Stimulated activated CD8-positive, alpha-beta memory T cell treated with anti-CD3 and anti-CD28 coated beads, Interleukin-12 subunit alpha, Interleukin-12 subunit beta, amount 100 ng/mL, for 24 hours (primary cell): Measurements from ENCODE around the gene MTM1.

Experiments used
- DNase-seq: peaks from one replicate; pipeline ENCODE4 v3.0.0-alpha.2; 2020; ENCODE audit errors: extremely low read depth

Gene MTM1

GRCh38 chrX:150568320-150569154 lies at the start of gene MTM1:
TSS of gene MTM1 (plus strand) at chrX:150568621. CDS start at chrX:150592615, 23,994 bp downstream.
- DNase-seq: peak; percentile 69

DNA sequence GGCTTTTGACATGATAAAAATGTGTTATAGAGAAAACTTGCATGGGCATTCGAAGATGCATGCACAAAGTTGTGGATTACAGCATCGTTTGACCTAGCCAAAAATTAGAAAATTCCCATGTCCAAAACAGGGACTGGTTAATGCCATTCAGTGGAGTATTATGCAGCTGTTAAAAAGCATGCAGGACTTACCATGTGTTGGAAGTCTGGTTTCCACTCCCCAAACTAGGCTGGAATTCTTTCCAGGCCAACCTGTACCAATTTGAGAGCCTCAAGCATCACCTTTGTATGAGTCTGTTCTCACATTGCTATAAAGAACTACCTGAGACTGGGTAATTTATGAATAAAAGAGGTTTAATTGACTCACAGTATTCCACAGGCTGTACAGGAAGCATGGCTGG lies 45.9 kb upstream of the MTM1 start:
- DNase-seq: no peak

DNA sequence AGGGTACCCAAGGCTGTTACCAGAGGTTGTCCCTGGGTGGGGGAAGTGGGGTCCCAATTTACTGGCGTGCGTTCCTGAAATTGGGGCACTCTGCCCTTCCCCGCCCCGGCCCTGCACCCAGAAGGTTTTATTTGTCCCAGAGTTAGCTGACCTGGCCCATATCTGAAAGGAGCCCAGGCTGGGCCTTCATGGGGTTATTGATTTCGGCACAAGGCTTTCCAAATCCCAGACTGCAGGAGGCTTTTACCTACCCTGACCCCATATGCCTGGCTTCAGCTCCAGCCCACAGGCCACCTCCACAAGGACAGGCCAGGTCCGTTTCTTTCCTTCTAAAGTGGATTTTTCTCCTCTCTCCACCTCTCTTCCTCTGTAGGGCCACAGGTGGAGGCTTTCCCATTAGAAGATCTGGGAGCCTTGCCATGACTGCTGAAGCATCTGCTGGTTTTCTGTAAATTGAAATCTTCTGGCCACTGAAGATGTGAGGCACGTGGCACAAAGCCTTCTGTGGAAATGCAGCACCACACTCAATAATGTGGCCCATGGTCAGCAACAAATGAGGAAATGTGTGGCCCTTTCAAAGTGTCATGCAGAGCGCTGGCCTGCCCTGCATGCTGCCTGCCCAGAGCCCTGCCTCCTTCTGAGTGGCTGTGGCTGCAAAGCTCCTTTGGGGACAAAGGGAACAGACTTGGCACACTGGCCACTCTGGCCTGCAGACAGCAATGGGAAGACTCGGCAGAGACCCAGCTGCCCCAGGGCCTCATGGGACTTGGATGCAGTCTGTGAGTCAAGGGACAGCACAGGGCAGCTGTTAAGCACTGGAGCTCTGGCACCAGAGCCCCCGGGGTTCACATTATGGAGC lies 43.1 kb upstream of the MTM1 start:
- DNase-seq: no peak

DNA sequence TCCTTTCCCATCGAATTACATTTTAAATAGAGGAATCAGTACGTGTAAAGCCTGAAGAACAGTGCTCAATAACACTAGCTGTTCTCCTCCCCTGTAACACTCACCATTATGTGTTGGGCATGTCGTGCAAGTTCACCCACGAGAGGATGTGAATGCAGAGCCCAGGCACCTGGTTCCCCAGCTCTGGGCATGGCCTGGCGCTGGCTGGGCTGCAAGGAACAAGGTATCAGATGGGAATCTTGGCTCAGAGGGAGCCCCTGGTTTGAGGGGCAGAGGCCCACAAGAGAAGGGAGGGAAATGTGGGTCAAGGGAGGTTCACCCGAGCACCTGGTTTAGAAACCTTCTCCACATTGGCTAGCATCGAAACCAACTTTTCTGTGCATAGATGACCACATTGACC lies 41.7 kb upstream of the MTM1 start:
- DNase-seq: no peak

GRCh38 chrX:150527108-150527507 lies 41.3 kb upstream of the MTM1 start:
- DNase-seq: no peak

GRCh38 chrX:150529587-150529986 lies 38.8 kb upstream of the MTM1 start:
- DNase-seq: no peak

- no peak for DNase-seq
Measured at GRCh38 chrX:150530821-150531220, 37.6 kb upstream of the MTM1 start.

DNA sequence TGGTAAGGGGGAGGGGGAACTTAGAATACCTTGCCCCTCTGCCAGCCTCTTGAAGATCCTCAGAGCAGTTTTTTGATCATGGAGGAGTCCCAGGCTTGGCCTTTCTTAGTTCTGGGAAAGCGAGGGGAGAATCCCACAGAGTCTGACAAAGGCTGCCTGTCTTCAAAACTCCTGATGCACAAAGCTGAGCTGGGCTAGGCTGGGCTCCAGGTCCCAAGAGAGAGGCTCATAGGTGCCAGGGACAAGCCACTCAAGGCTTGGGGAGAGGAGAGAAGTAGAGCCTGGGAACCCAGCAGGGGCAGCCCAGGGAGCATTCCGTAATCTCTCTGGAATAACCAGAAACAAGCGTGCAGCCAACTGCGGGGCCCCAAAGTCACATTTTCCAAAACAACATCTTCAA lies 37.0 kb upstream of the MTM1 start:
- DNase-seq: no peak

GRCh38 chrX:150533863-150534262 lies 34.6 kb upstream of the MTM1 start:
- DNase-seq: no peak

DNA sequence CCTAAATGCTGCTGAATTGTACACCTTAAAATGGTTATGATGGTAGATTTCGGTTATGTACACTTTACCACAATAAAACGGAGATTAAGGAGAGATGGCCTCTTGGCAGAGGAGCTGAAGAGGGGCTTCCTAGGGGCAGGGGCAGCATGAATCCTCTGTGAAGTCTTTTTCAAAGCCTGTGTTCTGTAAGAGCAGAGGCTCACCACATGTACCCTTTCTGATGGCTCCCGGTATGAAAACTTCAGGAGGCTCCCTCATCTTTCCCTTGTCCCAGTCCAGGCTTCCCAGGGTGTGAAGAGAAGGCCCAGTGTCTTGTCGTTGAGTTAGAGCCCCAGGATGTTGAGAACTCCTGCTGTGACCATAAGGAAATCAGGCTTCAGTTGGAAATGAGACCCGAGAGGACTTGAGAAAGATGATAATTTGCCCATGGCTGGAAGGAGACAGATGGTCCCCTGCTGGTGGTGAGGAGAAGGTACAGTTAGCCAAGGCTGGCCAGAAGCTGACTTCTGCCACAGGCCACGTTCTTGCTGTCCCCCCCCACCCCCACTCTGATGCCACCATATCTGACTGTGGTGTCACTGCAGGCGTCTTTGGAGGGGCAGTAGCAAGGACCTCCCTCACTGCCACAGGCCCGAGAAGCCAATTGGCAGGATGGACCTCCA lies 31.8 kb upstream of the MTM1 start:
- no peak for DNase-seq

DNA sequence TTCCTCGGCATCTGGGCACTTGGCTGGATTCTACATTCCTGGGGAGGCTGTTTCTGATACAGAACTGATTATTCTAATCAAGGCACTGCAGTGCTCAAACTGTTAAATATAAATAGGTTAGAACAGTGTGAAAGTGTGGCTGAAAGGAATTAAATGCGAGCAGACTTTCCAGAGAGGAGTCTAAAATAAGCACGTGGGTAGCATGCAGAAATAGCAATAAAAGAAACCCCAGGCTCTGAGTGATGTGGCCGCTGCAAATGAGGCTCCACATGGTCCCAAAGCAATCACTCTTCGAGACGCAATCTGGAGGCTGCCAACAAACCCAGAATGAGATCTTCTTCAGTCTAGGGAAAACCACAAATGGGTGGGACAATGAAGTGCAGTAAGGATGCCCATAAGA lies 30.6 kb upstream of the MTM1 start:
- no peak for DNase-seq

DNA sequence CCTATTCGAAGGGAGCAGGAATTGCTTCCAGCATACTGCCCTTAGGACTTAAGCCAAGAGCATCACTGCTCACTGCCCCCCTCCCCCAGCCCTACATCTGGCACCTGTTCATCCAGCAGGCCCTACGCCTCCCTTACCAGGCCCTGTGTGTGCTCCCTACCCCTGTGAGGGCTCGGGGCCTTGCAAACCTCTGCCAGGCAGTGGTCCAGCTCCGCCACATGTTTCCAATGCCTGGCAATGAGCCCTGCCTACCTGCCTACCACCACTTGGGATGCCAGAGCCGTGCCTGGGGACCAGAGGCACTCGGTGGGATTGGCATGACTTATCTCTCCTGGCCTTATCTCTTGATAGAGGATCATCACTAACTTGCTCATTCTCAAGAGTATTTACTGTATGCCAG lies 27.5 kb upstream of the MTM1 start:
- no peak for DNase-seq

DNA sequence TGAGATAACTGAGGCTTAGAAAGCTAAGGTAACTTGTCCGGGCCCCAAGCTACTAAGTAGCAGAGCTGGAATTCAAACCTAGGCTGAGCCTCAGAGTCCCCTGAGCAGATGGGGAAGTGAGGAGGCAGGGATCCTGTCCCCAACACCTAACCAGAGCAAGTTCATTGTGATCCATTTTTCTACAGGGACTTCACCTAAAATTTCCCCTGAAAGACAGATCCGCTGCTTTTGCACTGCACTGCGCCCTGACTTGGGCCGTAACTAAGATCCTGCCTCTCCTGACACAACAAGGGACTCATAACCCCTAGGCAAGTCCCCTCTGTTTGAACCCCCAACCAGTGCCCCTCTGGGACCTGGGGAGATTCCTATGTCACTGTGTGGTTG lies 25.6 kb upstream of the MTM1 start:
- no peak for DNase-seq

- DNase-seq: no peak
Measured at GRCh38 chrX:150543230-150544155, 24.9 kb upstream of the MTM1 start.

DNA sequence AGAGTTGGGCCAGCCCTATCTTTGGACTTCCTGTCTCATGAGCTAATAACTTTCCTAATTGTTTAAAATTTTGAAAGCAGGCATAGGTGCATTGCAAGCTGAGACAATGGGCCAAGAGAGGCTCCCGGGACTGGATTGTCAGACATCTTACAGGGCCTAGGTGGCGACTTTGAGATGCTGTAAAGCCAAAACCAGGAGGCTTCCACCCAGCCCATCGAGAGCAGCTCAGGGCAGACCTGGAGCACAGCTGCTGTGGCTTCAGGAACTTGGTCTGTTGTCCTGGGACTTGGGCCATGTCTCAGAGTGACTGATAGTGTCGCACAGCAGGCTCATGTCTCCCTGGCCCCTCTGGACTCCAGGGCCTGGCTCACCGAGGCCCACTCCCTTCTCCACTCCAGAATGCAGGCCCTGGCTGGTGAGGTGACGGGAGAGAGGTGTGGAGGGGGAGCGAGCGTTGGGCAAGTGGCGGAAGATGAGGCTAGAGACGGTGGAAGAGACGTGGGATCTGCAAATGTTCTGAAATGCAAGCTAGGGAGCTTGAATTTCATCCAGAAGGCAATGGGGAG lies 24.1 kb upstream of the MTM1 start:
- DNase-seq: no peak

DNA sequence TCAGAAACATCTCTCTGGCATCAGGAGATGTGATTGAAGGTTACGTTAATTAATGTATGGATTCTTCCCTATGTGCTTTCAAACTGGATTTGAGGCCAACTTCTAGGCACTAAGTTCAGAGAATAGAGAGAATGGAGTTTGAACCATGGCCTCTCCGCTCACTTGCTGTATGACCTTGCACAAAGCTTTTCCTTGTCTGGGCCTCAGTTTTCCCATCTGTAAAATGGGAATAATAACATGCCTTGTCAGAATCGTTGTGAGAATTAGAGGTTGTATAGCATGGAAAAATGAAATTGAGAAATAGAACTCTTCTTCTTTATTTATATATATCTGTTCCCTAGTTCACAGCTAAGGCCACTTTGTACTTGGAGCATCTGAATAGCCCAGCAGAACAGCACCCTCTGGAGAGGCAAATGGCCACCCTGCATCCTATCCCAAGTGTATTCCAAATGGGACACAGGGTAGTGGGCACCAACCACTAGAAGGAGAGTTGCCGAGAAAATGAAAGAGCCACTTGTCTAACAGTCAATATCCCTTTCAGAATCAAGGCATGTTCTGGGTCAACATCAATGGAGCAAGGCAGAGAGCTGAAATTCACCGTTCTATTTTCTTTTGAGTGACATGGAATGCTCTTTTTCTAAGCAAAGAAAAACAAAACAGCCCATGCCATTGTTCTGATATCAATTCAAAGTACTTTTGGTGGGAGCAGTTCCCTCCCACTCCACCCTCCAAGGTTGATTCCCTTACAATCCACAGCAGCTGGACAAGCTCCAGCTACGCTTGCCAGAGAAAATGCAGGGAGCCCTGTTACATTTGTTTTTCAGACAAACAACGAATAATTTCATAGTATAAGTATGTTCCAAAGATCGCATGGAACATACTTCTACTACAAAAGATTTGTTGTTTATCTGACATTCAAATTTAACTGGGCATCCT lies 23.3 kb upstream of the MTM1 start:
- DNase-seq: no peak

- DNase-seq: no peak
Measured at GRCh38 chrX:150546711-150547153, 21.7 kb upstream of the MTM1 start.

- no peak for DNase-seq
Measured at GRCh38 chrX:150547375-150548115, 20.9 kb upstream of the MTM1 start.

DNA sequence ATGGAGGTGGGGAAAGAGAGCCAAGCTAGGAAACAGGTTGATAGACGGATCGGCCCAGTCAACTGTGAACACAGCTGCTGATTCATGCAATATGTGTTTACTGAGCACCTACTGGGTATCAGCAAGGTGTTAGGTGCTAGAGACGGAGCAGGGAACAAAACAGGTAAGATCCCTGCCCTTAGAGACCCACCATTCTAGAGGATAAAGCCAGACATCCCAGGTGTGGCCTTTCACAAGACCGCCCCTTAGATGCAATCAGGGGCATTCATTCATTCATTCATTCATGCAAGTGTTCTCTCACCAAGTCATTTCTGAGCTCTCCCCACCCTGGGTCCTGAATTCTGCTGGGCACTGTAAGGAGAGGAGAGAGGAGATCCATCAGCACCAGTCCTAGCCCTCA lies 20.2 kb upstream of the MTM1 start:
- no peak for DNase-seq
